Left lung (tissue), 10 donors: ENCODE results near the gene COL6A3. TPM values are rescaled to one million over a fixed set of nuclear protein-coding genes. Genes with fewer than 3 reads are reported as not detected.

Source experiments
- ATAC-seq: fragments of 200-7000 bp; cut with Tn5 transposase; one replicate; pipeline ENCODE4 v1.9.1; 2020; ENCODE audit warnings: moderate library complexity
- DNase-seq, 4 donors: peaks; one replicate each; pipeline ENCODE4 v3.0.0-alpha.2; 2013 to 2020
- H3K27ac ChIP-seq, 2 donors: fragments of 200-600 bp; sonication (generic) in 1 of 2; one replicate each; pipeline versions ENCODE4 v1.5.0 to v1.8.0; 2020 to 2021
- H3K27me3 ChIP-seq, 2 donors: fragments of 200-600 bp; sonication (generic) in 1 of 2; one replicate each; pipeline versions ENCODE4 v1.5.0 to v1.8.0; 2020 to 2021
- H3K36me3 ChIP-seq, 2 donors: fragments of 200-600 bp; sonication (generic) in 1 of 2; one replicate each; pipeline versions ENCODE4 v1.5.0 to v1.8.0; 2020 to 2021
- H3K4me1 ChIP-seq, 2 donors: fragments of 200-600 bp; one replicate each; pipeline ENCODE4 v1.8.0; 2021
- H3K4me3 ChIP-seq, 2 donors: fragments of 200-600 bp; sonication (generic) in 1 of 2; one replicate each; pipeline versions ENCODE4 v1.5.0 to v1.8.0; 2020 to 2021; ENCODE audit warnings: mild to moderate bottlenecking in 1 of 2
- H3K9me3 ChIP-seq, 2 donors: fragments of 200-600 bp; sonication (generic) in 1 of 2; one replicate each; pipeline versions ENCODE4 v1.5.0 to v1.8.0; 2020 to 2021
- CTCF ChIP-seq, 2 donors: fragments of 200-600 bp; sonication (generic) in 1 of 2; IDR thresholded peaks; one replicate each; pipeline versions ENCODE4 v1.5.0 to v1.8.0; 2021; ENCODE audit warnings: antibody characterized with exemption in 2 of 2
- intact Hi-C, 2 donors: fragments of 100-400 bp; cut with DNase I; formaldehyde crosslinking; loops; one replicate each; pipeline versions ENCODE4 v1.11.2 to v1.14.2; 2022
- polyA plus RNA-seq, 6 donors: library from polyadenylated mRNA; unstranded; fragments of 120-200 nt; gene quantifications; one replicate each; pipeline ENCODE4 v1.2.1, GENCODE V29; 2013; ENCODE audit not compliant: insufficient read length in 6 of 6
- total RNA-seq, 2 donors: library from RNA; stranded (reverse); fragmentation: NEBNext Ultra II Directional; extraction: Animal tissue kit (Norgen Biotek cat#: 25700); gene quantifications; one replicate each; pipeline ENCODE4 v1.2.1, GENCODE V29; 2021
- donor health status: DM: no; HTN: yes; CAD: no.
- donor health status: DM: no; HTN: no; CAD: no.

The COL6A3 gene
- total and polyA plus RNA-seq, 8 donors = 598 to 868 (median 760) TPM

- no peak for ATAC-seq
- peaks cover 0 to 7% of the 10 kb centered on the region in 2 donors for H3K4me1 ChIP-seq
These were observed 86.6 kb downstream of the COL6A3 start for GRCh38 chr2:237327175-237327950.

GRCh38 chr2:237326266-237327171 lies 87.4 kb downstream of the COL6A3 start:
- Histone ChIP-seq H3K36me3 (no peaks in the 10 kb centered on the region), H3K27ac (peak overlapping the region in 1 of 2 donors; percentile 75), H3K4me3 (no peak overlapping the region), H3K4me1 (peaks cover 6 to 7% of the 10 kb centered on the region in 2 donors), H3K9me3 (no peaks in the 10 kb centered on the region), H3K27me3 (no peaks in the 10 kb centered on the region)
- ATAC-seq = no peak
- DNase-seq = peak in 2 of 4 donors; percentile 64 to 85
- TF ChIP-seq CTCF (IDR thresholded peaks at IDR 0.05) = no peak
- intact Hi-C loops = no loop called here

More at GRCh38 chr2:237327175-237327950, 86.6 kb downstream of the COL6A3 start:
- Histone ChIP-seq H3K27ac (peak overlapping the region in 1 of 2 donors; percentile 75), H3K36me3 (no peaks in the 10 kb centered on the region), H3K4me3 (no peak overlapping the region), H3K27me3 (no peaks in the 10 kb centered on the region), H3K9me3 (no peaks in the 10 kb centered on the region)
- intact Hi-C loops = no loop called here
- DNase-seq = no peak
- no peak for TF ChIP-seq CTCF (IDR thresholded peaks at IDR 0.05)

- ATAC-seq (no peak), DNase-seq (no peak)
- Histone ChIP-seq H3K27ac (peak overlapping the region in 1 of 2 donors; percentile 70), H3K4me3 (no peak overlapping the region), H3K27me3 (no peaks in the 10 kb centered on the region), H3K36me3 (no peaks in the 10 kb centered on the region), H3K9me3 (no peaks in the 10 kb centered on the region), H3K4me1 (peaks cover 6 to 7% of the 10 kb centered on the region in 2 donors)
- no peak for TF ChIP-seq CTCF (IDR thresholded peaks at IDR 0.05)
- intact Hi-C loops = no loop called here
These were observed 89.1 kb downstream of the COL6A3 start for GRCh38 chr2:237324837-237325236.

- Histone ChIP-seq H3K27ac (peak overlapping the region in 1 of 2 donors; percentile 70), H3K36me3 (no peaks in the 10 kb centered on the region), H3K4me3 (no peak overlapping the region), H3K27me3 (no peaks in the 10 kb centered on the region), H3K4me1 (peaks cover 6 to 7% of the 10 kb centered on the region in 2 donors), H3K9me3 (no peaks in the 10 kb centered on the region)
- peak in 2 of 4 donors; percentile 51 to 69 for DNase-seq
- ATAC-seq = no peak
- no peak for TF ChIP-seq CTCF (IDR thresholded peaks at IDR 0.05)
- intact Hi-C loops = no loop called here
These were observed 89.5 kb downstream of the COL6A3 start for GRCh38 chr2:237324405-237324831.

- Histone ChIP-seq H3K4me3 (no peak overlapping the region), H3K36me3 (no peaks in the 10 kb centered on the region), H3K27me3 (no peaks in the 10 kb centered on the region), H3K27ac (peak overlapping the region in 1 of 2 donors; percentile 70), H3K9me3 (no peaks in the 10 kb centered on the region), H3K4me1 (peaks cover 6 to 7% of the 10 kb centered on the region in 2 donors)
- TF ChIP-seq CTCF (IDR thresholded peaks at IDR 0.05) = no peak
- ATAC-seq (no peak), DNase-seq (no peak)
- intact Hi-C loops = no loop called here
These were observed 90.3 kb downstream of the COL6A3 start for GRCh38 chr2:237323656-237324055.
